ENCODE measurements around the gene REELD1.

GRCh38 chr4:146235654-146236177 lies 21.4 kb downstream of the REELD1 start:
- no peak for TF ChIP-seq CTCF (tag by site-specific recombination; IDR thresholded peaks at IDR 0.05)
- no peak for TF ChIP-seq YY1 (tag by site-specific recombination; IDR thresholded peaks at IDR 0.05)
- no peak for TF ChIP-seq ZEB2 (tag by site-specific recombination; IDR thresholded peaks at IDR 0.05)
